GM19438 (cell line): ENCODE data around the gene DICER1.

Experiments
- ATAC-seq: cut with Tn5 transposase; IDR thresholded peaks from one replicate; pipeline ENCODE4 v1.9.1; 2021; ENCODE audit warnings: low read depth; ENCODE audit not compliant: unreplicated experiment

Gene DICER1

GRCh38 chr14:95128140-95128539 is 29.2 kb downstream of the DICER1 start:
- no peak for ATAC-seq

GRCh38 chr14:95127531-95127911 is 29.8 kb downstream of the DICER1 start:
- no peak for ATAC-seq

GRCh38 chr14:95126906-95127530 is 30.3 kb downstream of the DICER1 start:
- ATAC-seq, result no peak

GRCh38 chr14:95125915-95126314 is 31.4 kb downstream of the DICER1 start:
- ATAC-seq, result no peak

GRCh38 chr14:95125221-95125620 is 32.1 kb downstream of the DICER1 start:
- no peak for ATAC-seq

GRCh38 chr14:95123891-95124579 is 33.3 kb downstream of the DICER1 start:
- no peak for ATAC-seq

- ATAC-seq, result no peak
Observed at GRCh38 chr14:95122621-95122945, 34.7 kb downstream of the DICER1 start.

- ATAC-seq, result no peak
Observed at GRCh38 chr14:95121911-95122620, 35.3 kb downstream of the DICER1 start.

GRCh38 chr14:95119336-95119735 is 38.0 kb downstream of the DICER1 start:
- ATAC-seq, result no peak

- no peak for ATAC-seq
Observed at GRCh38 chr14:95117937-95118721, 39.2 kb downstream of the DICER1 start.

- no peak for ATAC-seq
Observed at GRCh38 chr14:95113476-95113875, 43.9 kb downstream of the DICER1 start.

- no peak for ATAC-seq
Observed at GRCh38 chr14:95111507-95112164, 45.7 kb downstream of the DICER1 start.

GRCh38 chr14:95110178-95110577 is 47.2 kb downstream of the DICER1 start:
- ATAC-seq, result no peak

GRCh38 chr14:95107711-95108110 is 49.6 kb downstream of the DICER1 start:
- ATAC-seq, result no peak

GRCh38 chr14:95106971-95107370 is 50.4 kb downstream of the DICER1 start:
- ATAC-seq, result no peak

GRCh38 chr14:95104911-95105310 is 52.4 kb downstream of the DICER1 start:
- ATAC-seq, result no peak

- no peak for ATAC-seq
Observed at GRCh38 chr14:95102680-95103044, 54.7 kb downstream of the DICER1 start.

- ATAC-seq, result no peak
Observed at GRCh38 chr14:95101736-95102679, 55.3 kb downstream of the DICER1 start.

- ATAC-seq, result no peak
Observed at GRCh38 chr14:95098984-95099599, 58.2 kb downstream of the DICER1 start.
